ENCODE data around the gene MOSPD3.
"Not testable (repeated sequence)": the region's sequence is repeated elsewhere in the genome, so short reads cannot be mapped to it uniquely, and the experiment has no call there.

The MOSPD3 gene, protein sequence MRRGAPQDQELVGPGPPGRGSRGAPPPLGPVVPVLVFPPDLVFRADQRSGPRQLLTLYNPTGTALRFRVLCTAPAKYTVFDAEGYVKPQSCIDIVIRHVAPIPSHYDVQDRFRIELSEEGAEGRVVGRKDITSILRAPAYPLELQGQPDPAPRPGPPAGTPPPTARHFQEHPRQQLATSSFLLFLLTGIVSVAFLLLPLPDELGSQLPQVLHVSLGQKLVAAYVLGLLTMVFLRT

DNA sequence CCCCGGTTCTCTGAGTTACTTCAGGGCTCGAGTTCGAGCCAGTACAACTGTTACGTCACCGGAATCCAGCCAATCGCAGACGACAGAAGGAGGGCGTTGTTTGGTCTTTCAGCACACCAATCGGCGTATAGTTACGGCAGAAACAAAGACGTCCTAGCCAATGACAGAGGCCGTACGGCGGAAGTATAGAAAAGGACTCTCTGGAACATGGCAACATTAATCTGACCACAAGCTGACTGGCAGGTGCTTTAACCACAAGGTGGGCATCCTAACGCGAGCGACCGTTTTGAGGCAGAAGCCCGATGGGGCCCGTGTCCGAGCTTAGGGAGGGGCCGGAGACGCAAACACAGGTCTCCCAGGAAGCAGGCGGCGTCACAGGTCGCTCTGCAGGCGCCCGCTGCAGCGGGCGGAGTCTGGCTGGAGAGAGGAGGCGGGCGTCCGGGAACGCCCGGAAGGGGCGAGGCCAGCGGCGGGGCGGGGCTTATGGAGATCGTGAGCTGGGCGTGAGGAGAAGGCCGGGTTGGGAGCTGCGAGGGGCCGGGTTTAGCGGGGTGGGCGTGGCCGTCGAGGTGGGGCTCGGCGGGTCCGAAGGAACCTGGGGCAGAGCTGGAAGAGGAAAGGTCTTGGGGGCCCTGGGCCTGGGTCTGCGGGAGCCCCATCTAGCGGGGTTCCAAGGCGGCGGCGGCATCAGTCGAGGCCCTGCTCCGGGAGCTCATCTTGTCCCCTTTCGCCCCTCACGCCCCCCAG lies at the start of gene MOSPD3:
MOSPD3 (plus strand) TSS at position 558 of the 747 bp plus-strand sequence. CDS start 252 bp downstream, outside the sequence.
- peak; percentile 97 for DNase-seq

DNA sequence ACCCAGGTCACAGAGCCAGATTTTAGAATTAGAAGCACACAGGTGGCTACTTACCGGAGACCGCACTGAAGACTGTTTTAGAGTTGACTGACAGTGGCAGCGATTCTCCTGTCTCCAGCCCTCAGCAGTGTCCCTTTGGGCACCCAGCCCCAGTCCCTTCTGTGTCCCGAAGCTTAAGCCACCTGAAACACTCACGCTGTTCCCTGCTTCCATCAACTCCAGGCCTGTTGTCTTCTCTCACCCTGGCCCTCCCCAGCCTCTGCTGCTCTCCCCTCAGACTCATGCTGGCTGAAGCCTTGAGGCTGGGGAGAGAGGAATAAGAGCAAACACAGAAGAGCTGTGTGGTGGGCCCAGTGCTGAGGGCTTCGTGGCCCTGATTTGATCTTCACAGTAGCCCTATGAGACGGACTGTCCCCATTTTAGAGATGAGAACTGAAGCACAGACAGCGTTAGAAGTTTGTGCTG lies 49.2 kb upstream of the MOSPD3 start:
- DNase-seq: no peak

DNA sequence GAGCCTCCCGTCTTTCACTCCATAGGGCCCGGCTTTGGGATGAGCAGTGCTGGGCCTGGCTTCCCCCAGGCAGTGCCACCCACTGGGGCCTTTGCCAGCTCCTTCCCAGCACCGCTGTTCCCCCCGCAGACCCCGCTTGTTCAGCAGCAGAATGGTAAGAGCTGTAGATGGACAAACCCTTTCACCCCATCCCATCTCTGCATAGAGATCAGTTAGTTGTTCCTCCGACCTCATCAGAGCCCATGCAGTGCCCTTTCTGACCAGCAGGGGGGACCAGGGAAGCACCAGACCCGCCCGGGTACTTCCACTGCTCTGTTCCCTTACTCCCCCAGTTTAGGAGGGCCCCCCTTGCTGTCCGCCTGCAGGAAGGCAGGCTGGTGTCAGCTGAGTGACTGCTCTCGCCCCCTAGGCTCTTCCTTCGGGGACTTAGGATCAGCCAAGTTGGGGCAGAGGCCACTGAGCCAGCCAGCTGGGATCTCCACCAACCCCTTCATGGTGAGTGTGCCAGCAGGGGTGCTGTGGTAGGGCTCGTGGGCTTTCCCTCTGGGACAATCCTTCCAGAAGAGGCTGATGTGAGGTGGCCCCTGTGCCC lies 48.4 kb upstream of the MOSPD3 start:
- DNase-seq: peak; percentile 53

DNA sequence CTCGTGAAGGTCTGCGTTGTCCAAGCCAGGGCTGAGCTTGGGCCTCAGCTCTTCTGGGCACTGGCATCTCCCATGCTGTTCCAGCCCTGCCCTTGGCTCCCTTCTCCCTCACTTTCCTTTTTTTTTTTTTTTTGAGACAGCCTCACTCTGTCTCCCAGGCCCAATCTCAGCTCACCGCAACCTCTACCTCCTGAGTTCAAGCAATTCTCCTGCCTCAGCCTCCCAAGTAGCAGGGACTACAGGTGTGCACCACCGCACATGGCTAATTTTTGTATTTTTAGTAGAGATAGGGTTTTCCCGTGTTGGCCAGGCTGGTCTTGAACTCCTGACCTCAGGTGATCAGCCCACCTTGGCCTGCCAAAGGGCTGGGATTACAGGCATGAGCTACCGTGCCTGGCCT lies 47.9 kb upstream of the MOSPD3 start:
- not testable (repeated sequence) for DNase-seq

DNA sequence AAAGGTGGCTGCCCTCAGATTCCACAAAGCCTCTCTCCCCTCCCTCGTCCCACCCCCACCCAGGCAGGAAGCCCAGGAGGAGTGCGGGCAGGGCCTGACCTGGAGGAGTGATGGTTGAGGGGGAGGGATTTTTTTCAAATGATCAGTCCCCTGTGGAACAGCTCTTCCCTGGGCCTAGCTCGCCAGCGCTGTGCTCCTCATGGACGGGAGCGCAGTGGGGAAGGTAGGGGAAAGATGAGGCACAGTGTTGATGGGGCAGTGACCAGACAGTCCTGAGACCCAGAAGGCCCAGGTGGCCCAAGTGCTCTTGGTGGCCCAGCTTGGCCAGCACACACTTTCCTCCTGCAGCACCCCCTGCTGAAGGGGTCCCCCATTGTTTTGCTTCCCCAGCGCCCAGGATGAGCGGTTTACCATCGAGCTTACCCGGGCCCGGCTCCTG lies 47.2 kb upstream of the MOSPD3 start:
- no peak for DNase-seq

DNA sequence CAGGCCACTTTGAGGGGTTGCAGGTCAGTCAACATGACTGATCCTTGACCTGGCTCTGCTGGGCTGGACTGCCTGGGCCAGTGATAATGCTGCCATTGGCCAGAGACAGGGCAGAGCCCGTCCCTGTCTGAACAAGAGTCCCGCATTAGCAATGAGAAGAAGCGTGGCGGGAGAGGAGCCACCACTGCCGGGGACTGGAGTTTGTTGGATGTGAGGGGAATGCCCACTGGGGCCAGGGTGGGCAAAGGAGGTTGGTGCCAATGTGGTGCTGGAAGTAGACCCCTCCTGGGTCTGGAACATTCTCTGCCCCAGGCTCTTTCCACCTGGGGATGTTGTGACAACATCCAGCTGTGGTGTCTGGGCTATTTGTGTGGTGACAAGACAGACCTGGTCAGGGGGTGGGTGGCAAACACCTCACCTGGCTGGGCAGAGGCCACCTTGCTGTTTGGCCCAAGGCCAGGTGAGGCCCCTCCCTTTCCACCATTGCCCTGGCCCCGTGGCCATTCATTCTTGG lies 46.3 kb upstream of the MOSPD3 start:
- DNase-seq: no peak

DNA sequence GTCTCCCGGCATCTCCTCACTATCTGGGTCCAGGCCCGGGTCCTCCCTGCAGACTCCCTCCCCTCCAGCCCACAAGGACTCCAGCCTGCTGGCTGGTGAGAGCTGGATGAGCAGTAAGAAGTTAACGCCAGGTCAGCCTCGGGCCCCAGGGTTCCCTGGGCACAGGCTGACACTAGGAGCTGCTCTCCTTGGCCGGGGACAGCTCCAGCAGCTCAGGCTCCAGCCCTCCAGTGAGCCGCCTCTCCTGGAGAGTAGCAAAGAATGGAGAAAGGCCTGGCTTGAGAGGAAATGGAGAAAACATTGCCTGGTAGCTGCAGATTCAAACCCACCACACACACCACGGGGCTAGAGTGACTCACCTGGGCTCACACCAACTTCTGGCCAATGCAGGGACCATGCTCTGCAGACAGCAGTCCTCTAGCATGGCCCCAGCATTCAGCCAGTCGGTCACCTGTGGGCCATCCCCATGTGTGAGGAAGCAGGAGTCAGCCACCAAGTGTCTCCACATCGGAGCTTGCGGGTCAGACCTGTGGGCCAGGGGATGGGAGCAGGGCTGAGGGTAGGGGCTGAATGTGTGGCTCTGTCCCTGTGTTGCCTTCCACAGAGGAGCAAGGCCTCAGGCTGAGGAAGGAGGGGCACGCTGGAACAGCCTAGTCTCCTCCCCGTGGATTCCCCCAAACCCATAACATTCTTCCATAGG lies 45.2 kb upstream of the MOSPD3 start:
- no peak for DNase-seq

DNA sequence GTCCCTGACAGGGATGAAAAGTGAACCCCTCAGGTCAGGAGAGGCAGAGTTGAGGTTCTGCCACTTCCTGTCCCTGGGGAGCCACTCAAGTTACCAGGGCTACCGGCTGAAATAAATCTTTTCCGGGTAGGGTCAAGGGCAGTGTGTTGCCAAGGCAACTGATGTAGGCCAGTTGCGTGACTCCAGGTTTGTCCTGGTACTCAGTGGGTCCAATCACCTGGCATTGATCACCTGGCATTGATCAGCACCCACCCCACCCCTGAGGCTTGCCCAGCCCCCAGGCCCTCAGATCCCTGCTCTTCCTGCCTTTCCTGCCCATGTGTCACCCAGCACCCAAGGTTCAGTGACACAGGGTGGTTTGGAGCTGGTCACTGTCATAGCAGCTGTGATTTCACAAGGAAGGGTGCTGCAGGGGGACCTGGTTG lies 44.6 kb upstream of the MOSPD3 start:
- no peak for DNase-seq

DNA sequence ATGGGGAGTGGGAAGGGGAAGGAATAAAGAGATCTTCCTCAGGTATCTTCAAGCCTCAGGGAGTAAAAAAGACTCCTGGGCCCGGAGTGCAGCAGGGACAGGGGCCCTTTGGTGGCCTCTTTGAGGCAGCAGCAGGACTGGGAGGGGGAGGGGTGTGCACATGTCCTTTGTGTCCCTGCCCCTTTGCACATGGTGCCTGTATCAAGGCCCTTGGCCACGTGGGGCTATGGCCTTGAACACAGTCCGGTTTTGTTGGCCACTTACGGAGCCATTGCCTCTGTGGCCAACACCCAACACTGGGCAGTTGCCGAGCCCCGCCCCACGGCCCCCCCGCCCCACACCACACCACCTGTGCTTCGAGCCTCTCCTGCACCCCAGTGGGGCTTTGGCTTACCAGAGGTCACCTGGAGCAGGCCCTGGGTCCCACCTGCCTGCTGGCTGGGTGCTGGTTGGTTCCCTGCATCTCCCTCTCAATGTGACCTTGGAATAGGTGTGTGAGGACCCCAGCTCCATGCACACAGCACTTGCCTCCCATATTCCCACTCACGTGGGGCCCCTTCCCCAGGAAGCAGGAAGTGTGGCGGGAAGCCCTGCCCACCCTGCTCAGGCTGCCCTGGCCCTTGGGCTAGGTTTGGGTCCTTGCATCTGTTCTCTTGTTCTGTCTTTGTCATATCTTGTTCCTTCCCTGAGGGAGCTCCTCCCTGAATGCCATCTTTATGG lies 44.0 kb upstream of the MOSPD3 start:
- DNase-seq: no peak

DNA sequence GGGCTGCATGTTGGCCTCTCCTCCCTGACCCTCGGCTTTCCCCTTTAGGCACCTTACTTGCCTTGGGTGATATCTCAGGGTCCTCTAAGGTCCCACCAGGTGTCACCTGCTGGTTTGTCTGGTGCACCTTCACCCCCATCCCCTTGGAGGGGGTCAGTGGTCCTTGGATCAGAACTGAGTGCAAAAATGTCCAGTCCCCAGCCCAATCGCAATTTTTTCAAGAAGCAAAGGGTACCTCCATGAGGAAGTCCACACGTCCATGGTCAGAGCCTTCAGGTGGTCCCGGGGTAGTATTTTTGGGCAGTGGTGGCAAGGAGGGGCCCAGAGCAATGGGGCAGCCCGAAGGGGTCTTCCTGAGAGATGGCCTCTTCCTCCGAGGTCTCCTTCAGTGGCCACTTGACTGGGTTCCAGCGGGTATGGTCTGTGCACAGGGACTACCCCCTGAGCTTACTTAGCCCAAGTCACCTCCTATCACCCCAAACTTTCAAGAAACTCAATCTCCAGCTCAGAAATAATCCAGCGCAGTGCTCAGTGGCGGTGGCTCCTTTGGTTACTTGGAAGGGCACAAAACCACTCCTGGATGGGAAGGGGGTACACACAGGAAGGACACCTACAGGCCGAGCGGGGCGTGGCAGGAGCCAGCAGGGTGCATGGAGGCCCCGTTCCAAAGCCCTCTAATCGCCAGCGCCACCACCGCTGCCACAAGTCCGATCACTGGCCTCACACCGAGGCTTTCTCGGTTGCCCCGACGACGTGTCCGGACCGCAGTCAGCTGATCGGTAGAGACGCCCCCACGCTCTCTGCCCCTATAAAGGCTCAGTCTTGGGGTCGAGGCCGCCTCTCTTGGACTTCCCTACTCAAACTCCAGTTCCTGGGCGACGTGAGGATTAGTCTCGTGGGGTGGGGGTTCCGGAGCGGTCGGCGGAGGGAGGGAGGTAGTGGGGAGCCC lies 43.2 kb upstream of the MOSPD3 start:
- peak; percentile 25 to 41 for DNase-seq

DNA sequence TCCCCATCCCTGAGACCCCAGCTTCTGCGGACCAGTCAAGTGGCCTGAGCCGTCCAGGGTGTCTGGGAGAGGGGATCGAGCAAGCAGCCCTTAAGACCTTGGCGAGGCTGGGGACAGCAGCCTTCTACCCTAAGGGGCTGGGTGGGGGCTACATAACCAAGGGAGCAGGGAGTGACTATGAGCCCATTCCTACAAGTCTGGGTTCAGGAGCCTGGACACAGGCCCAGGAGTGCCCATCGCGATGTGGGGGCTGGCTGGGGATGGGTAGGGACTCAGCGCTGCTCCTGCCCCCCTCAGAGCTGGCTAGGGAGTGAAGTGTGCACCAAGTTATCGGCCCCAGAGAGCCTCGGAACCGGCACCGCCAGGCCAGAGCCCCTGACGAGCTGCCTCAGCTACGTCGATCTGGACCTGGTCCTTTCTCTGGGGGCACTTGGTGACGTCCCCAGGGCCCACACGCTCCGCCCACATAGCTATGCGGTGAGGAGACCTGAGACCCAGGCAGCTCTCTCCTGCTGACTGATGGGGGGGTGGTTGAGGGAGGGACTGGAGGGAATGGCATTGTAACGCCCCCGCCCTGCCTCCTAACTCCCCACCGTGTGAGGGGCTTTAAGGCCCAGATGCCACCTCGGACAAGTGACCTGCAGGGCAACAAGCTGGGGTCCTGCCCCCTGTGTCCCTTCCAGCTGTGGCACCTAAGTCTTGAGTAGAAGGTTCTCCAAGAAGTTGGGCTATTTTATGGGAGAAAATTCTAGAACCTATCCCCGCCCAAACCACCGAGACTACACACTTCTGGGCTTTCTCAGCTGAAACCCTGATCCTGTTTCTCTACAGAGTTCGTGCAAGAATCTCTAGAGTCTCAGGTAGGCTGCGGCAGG lies 41.1 kb upstream of the MOSPD3 start:
- DNase-seq: no peak

DNA sequence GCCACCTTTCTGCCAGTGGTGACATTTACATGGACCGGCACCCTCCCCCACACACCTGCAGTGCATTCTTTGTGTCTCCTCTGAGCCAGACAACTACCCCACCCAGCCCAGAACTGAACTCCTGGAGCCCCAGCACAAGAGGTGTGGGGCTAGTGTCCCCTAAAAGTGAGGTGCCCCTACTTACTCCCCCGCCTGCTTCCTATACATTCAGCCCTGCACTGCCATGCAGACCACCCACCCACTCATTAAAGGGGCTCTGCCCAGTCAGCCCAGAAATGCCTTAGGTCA lies 40.6 kb upstream of the MOSPD3 start:
- no peak for DNase-seq

DNA sequence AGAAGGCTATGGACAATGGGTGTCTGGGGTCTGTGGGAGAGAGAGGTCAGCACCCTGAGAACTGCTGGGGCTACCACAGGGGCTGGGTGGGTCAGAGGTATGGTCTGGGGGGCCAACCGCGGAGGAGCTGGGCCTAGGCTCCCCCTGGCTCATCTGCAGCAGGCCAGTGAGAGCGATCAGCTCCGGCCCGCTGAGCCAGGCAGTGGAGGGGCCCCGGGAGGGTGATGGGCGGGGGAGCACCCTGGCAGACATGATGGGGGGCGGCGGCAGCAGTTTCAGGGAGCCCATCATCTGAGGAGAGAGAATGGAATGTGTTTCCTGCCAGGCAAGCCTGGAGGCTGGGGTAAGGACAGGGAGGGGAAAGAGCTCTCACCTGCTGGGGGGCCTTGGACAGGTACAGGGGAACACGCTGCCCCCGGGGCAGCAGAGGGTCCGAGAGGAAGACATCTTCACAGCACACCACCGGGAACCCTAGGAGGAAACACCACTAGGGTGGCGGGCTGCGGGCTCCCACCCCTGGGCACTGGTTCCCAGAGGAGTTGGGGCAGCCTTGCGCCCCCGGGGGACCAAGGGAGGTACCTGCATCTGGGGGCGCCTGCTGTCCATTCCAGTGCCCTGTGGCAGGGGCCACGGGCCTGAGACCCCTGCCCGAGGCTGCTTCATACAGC lies 39.9 kb upstream of the MOSPD3 start:
- no peak for DNase-seq

DNA sequence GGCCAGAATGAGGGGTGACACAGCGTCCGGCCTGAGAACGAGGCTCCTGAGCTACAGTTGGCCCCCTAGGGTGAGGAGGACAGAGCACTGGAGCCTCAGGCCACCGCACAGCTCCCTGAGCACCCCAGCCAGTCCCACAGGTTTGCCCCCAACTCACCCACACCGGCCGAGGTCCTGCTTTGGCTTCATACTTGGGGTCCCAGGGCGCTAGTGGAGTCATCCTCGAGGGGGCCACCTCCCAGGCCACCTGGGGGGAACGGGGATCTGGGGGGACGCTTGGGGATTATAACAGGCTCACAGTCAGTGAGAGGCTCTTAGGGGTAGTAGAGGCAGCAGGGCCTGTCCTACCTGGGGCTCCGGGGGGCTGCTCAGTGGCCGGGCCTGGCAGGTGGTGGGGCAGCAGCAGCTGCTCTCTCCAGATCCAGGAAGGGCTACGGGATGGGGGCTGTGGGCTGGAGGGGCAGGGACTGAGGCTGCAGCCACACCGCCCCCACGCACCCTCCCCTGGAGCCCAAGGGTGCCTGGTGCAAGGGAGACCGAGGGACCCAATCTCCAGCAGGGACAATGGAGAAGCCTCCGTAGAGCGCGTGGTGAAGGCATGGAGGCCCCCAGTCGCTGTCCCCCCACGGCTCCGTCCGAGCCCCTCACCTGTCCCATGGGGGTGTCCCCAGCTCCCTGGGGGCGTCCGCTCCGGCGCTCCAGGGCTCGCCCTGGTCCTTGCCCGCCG lies 39.2 kb upstream of the MOSPD3 start:
- DNase-seq: no peak

DNA sequence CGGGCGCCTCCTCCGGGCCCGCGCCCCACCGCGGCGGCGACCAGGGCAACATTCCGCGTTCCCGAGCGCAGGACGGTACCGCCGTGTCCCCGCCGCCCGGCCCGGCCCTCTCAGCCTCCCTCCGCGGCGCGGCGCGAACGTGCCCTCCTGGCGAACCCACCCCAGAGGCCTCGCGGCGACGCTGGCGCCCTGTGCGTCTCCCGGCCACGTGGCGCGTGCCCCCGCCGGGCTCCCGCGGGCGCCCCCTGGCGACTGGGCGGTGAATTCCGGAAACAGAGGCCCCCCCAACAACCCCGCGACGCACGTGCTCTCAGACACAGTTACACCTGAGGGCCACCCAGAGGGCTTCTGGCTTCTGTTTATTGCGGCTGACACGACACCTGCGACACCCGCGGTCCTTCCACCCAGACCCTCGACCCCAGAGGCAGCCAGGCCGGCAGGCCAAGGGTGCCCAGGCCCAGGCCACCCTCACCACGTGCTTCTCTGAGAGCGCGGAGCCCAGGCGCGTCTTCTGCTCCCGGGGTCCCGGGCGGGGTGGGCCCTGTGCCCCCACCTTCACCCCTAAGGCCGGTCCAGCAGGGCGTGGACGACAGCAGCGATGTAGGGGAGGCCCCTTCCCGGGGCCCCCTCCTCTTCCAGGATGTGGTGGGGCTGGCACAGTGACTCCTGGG lies 38.5 kb upstream of the MOSPD3 start, which contains the start of gene SAP25:
SAP25 (minus strand) TSS at position 210 of the 671 bp plus-strand sequence; CDS start at position 52, 158 bp downstream.
- DNase-seq: no peak

DNA sequence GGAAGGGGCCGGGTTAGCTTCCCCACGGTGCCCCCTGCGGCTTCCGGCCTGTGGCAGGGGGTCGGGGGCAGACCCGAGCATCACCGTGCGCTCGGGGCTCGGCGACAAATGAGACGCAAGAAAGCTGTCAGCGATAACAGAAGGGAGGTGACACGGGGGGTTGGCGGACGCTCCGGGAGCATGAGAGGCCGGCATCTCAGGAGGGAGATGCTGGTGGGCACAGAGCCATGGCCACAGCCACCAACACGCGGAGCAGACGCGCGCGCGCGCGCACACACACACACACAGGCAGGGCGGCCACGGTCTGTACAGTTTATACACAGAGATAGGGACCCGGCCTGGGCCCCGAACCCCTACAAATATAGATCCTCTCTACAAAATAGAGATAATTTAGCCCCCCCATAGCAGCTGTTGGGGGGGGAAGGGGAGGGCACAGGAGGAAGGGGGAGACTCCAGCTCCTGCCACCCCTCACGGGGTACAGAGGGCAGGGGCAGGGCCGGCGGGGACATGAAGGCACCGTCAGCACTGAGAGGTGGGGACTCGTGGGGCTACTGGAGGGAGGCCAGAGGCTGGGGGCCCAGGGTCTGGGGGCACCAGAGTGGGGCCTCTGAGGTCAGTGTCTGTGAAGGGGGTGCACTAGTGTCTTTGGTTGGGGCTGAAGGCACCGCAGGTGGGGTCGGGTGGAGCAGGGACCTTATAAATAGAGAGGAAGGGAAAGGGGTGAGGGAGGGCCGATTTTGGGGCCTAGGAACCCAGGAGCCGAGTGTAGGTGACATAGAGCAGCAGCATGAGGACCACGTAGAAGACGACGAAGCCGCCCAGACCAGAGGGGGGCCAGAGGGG lies 37.8 kb upstream of the MOSPD3 start:
- no peak for DNase-seq

DNA sequence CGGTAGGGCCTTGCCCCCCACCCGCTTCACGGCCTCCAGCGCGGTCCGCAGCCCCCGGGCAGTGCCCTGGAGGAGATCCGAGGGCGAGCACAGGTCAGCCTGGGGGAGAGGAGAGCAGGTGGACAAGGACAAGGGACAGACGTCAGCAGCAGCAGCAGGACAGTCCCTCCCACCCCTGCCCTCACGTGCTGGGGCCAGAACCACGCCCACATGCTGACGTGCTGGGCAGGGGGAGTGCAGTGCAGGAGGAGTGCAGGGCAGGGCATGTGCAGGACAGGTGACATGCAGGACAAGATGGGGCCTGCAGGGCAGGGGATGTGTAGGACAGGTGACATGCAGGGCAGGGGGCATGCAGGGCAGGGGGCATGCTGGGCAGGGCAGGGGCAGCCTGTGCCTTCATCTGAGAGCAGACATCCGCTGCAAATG lies 37.1 kb upstream of the MOSPD3 start:
- no peak for DNase-seq

All from AML-193 (cell line).